Mucosa of stomach (tissue), 1 donor: Measurements from ENCODE around the gene MTMR1.

Experiments
- H3K27me3 ChIP-seq: one replicate; pipeline ENCODE4 v1.7.0; 2013; ENCODE audit warnings: mild to moderate bottlenecking, low read length; ENCODE audit not compliant: control insufficient read depth, insufficient read depth
- H3K36me3 ChIP-seq: one replicate; pipeline ENCODE4 v1.7.0; 2013; ENCODE audit warnings: low read length; ENCODE audit not compliant: control insufficient read depth, insufficient read depth
- H3K4me1 ChIP-seq: one replicate; pipeline ENCODE4 v1.7.0; 2013; ENCODE audit warnings: mild to moderate bottlenecking, low read length; ENCODE audit not compliant: control insufficient read depth, insufficient read depth
- H3K4me3 ChIP-seq: one replicate; pipeline ENCODE4 v1.7.0; 2013; ENCODE audit warnings: low read length
- H3K9ac ChIP-seq: one replicate; pipeline ENCODE4 v1.7.0; 2013; ENCODE audit warnings: mild to moderate bottlenecking, low read length, moderate library complexity
- H3K9me3 ChIP-seq: one replicate; pipeline ENCODE4 v1.7.0; 2013; ENCODE audit warnings: mild to moderate bottlenecking, low read length, moderate library complexity; ENCODE audit not compliant: control insufficient read depth
- donor health status: Pancreatic carcinoma.

MTMR1 gene

DNA sequence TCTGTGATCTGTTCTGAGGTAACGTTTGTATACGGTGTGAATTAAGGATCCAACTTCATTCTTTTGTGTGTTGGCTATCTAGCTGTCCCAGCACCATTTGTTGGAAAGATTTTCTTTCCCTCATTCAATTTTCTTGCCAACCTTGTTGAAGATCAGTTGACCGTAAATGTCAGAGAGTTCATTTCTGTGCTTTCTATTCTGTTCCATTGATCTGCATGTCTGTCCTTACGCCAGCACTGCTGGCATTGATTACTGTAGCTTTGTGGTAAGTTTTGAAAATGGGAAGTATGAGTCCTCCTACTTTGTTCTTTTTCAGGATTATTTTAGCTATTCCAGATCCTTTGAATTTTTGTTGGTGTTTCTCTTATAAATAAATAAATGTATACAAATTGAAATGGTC is 60.8 kb downstream of the MTMR1 start:
- Histone ChIP-seq H3K4me3 (no peak overlapping the region), H3K9me3 (no peaks in the 10 kb centered on the region), H3K27me3 (no peaks in the 10 kb centered on the region), H3K36me3 (no peaks in the 10 kb centered on the region), H3K9ac (no peak overlapping the region), H3K4me1 (no peaks in the 10 kb centered on the region)

DNA sequence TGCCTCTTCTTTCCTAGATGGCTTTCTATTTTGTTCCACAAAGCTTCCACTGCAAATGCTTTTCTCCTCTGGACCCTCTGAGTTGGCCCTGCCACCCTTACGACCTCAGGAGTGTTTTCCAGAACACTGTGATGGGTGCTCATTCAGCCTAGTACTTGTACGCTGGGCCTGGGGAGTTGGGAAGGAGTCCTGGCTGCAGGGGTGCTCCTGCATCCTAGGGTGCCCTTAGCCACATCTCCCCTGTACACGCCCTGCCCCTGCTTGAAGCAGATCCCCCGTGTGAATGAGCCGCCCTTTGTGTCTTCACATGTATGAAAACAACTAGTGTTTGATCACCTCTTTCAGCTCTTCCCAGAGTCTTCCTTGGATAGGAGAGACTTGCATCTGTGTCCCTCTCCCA is 64.2 kb downstream of the MTMR1 start:
- no peaks in the 10 kb centered on the region for H3K27me3 ChIP-seq
- H3K4me1 ChIP-seq, result no peaks in the 10 kb centered on the region
- H3K9ac ChIP-seq, result no peak overlapping the region
- no peaks in the 10 kb centered on the region for H3K36me3 ChIP-seq
- H3K4me3 ChIP-seq, result no peak overlapping the region
- no peaks in the 10 kb centered on the region for H3K9me3 ChIP-seq

DNA sequence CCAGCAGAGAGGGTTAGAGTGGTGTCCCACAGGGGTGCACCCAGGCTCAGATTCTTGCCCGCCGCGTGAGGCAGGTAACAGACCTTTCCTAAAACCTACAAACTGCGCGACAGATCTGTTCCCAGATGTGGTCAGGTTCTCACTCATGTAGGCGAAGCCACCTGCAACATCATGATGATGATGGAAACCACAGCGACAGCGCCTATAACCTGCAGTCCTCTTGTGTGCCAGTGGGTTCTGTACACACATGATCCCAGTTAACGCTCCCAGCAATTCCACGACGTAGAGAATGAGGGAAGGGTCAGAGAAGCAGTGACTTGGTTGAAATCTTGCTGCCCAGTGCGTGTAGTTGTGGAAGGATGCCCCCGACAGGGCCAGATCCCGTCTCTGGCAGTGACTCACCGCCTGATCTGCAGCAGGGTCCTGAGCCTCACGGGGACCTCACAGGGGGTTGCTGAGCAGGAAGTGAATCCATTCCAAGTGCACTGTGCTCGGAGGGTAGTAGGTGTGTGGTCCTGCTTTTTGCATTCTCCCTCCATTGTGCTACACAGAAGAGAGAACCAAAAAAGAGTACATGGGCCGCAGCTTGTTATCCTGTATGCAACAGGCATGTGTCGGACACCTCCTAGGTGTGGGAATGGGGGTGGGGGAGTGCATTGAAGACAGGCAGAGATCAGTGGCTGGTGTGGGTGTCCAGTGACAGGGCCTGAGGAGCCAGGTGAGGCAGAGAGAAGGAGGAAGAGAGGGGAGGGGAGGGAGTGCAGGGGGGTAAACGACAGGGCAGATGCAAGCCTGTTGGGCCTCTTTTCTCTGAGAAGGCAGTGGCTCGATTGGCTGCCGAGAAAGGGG is 66.6 kb downstream of the MTMR1 start:
- Histone ChIP-seq H3K4me3 (no peak overlapping the region), H3K4me1 (no peaks in the 10 kb centered on the region), H3K36me3 (no peaks in the 10 kb centered on the region), H3K9me3 (no peaks in the 10 kb centered on the region), H3K27me3 (no peaks in the 10 kb centered on the region), H3K9ac (no peak overlapping the region)

DNA sequence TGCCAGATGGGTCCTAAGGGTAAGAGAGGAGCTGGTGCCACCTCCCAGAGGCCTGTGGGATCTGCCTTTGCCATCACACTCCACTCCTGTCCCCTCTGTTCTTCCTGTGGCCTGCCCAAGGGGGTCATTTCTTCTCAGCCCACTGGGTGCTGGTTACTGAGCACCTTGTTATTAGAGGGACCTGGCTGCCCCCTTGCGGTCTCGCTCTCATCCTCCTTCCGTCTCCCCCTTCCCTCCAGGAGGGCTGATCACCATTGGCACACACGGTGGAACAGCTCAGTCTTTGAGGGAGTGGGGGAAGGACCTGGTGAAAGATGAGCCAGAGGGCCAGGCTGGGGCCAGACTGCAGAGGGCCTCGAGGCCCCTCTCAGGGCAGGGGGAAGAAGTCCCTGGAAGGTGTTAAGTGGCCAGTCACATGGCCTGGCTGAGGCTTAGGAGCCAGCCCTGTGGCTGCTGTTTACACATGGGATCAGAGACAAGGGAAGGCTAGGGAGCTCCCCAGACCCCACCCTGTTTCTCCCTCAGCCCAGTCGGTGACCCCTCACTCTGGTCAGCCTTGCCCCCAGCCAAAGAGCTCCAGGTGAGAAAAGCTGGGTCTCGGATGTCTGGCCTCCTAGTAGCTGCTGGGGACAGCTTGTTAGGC is 68.1 kb downstream of the MTMR1 start:
- Histone ChIP-seq H3K36me3 (no peaks in the 10 kb centered on the region), H3K4me3 (no peak overlapping the region), H3K27me3 (no peaks in the 10 kb centered on the region), H3K4me1 (no peaks in the 10 kb centered on the region), H3K9me3 (no peaks in the 10 kb centered on the region), H3K9ac (no peak overlapping the region)

DNA sequence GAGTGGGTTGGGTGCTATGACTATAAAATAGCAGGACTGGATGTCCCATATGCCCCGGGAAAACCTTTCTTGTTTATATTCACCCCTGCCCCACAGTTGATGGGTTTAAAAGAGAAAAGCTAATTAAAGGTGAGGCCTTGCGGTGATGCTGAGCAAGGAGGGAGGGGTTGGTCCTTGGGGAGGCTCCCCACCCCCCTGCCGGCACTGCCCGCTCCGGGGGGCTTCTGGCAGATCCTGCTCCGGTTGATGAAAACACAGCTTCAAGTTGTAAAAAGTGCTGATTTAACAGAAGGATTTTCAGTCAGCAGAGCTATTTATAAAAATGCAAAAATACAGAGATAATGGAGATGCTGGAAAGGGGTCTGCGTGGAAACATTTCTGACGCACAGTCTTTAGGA is 68.6 kb downstream of the MTMR1 start:
- Histone ChIP-seq H3K9me3 (no peaks in the 10 kb centered on the region), H3K4me1 (peaks cover under 1% of the 10 kb centered on the region), H3K36me3 (no peaks in the 10 kb centered on the region), H3K4me3 (no peak overlapping the region), H3K9ac (no peak overlapping the region), H3K27me3 (no peaks in the 10 kb centered on the region)

DNA sequence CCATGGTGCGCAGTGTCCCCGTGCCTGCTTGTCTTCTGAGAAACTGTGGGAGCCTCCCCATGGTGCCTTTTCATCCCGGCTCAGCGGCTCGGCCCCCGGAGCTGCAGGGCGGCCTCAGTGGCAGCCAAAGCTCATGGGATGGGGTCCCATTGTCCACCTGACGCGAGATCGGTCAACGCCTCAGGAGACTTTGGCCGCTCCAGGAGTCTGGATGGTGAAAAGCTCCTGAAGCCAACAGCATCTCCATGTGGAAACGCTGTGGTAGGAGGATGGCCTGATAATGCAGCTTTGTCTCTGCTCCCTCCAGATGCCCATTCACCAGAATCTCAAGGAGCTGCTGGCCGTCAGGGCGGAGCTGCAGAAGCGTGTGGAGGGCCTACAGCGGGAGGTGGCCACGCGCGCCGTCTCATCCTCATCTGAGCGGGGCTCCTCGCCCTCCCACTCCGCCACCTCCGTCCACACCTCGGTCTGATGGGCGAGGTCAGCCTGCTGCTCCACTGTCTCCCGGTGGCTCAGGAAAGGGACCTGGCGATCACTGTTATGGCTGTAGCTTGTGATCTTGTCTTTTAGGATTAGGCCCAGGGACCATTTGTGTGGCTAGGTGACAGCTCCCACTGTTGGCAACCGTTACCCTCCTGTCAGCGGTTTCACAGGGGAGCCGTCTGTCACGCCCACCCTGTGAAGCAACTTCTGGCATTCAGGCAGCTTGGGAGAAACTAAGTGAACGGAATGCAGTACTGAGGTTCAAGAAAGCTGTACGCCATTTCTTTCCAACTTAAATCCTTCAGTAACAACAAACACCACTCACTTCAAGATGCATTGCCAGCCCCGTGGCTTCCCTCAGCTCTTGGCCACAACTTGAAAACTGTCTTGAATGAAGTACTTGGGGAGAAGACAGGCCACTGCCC is 69.3 kb downstream of the MTMR1 start:
- Histone ChIP-seq H3K9ac (no peak overlapping the region), H3K4me1 (peaks cover 7% of the 10 kb centered on the region), H3K4me3 (no peak overlapping the region), H3K9me3 (no peaks in the 10 kb centered on the region), H3K27me3 (no peaks in the 10 kb centered on the region), H3K36me3 (no peaks in the 10 kb centered on the region)

DNA sequence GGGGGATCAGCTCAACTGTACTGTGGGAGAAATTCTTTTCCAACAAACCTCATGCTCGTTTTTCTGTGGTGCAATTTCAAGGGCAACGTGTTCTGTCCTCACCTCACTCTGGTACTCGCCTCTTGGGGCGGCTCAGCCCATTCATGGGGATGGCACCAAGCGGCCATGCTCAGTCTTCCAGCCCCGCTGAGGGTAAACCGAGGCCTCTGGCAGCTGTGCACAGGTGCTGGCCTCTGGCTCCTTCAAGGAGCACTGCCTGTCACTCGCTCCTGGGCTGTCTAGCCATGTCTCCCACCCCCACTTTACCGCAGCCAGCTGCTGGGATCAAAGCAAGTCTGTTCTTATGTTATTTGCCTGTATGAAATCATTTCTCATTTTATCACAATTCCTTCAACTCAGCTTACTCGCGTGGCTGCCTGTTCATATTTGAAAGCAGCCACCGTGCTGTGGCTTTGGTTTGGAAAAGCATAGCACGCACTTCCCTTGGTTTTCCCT is 70.2 kb downstream of the MTMR1 start:
- no peaks in the 10 kb centered on the region for H3K27me3 ChIP-seq
- H3K36me3 ChIP-seq, result no peaks in the 10 kb centered on the region
- H3K4me1 ChIP-seq, result peaks cover 8% of the 10 kb centered on the region
- no peaks in the 10 kb centered on the region for H3K9me3 ChIP-seq
- no peak overlapping the region for H3K9ac ChIP-seq
- H3K4me3 ChIP-seq, result no peak overlapping the region

DNA sequence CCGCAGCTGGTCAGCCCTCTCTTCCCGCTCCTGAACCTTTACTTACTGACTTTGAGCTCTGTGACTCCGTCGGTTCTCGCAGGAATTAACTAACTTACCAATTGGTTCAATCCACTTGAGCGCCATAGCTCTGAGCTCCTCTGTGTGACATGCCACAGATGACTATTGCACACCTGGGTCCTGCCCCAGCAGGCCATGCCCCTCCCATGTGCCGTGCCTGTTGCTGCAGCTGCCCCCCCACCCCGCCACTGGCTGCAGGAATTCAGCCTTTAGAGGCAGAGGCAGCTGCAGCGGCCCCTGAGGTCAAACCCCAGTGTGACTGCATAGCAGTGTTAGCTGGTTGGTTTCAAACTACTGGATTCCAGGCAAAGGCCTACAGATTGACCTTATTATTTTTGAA is 70.6 kb downstream of the MTMR1 start:
- Histone ChIP-seq H3K9ac (no peak overlapping the region), H3K27me3 (no peaks in the 10 kb centered on the region), H3K9me3 (no peaks in the 10 kb centered on the region), H3K4me1 (peaks cover 8% of the 10 kb centered on the region), H3K4me3 (no peak overlapping the region), H3K36me3 (no peaks in the 10 kb centered on the region)

DNA sequence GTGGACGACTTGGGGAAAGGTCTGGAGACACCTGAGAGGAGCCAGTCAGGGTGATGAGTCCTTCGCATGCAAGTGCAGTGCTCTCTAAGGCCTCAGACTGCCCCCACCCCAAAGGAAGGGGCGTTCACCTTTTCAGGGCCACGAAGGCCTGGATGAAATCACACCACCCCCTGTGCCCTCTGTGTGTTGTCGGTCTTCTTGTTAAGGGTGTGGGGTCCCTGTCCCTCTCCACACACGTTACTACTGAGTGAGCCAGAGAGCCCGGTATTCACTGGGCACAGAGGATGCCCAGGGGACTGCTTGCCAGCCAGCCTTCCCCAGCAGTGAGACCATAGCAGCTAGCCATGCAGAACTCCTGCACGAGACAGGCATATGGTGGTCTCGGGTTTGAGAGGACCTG is 72.0 kb downstream of the MTMR1 start:
- Histone ChIP-seq H3K9me3 (no peaks in the 10 kb centered on the region), H3K4me1 (peaks cover 8% of the 10 kb centered on the region)

DNA sequence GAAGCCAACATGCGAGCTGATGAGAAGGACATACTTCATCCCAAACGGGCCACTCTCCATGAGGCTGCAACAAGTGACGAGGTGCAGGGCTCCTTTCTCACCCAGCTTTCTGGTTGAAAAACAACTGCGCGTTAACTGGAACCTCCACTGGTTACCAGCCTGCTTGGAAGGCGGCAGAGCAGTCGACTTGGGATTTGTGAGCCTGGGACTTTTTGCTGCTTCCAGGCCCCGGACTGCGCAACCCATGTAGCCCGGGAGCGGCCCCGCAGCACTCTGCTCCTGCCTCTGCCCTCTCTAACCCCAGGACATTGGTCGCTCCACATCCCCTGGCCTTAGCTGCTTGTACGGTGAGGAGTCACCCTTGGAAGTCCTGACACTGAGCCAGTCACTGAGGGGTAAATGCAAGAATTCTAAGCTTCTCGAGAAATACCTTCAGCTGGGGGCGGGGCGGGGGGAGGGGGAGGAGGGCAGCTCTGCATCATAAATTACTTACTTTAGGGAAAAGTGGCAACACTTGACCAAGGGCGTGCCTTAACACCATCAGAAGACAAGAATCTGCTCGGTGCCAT is 72.7 kb downstream of the MTMR1 start:
- Histone ChIP-seq H3K4me3 (no peak overlapping the region), H3K4me1 (peaks cover 8% of the 10 kb centered on the region), H3K9ac (no peak overlapping the region), H3K9me3 (no peaks in the 10 kb centered on the region), H3K27me3 (no peaks in the 10 kb centered on the region), H3K36me3 (no peaks in the 10 kb centered on the region)

More for the DNA sequence above, 72.0 kb downstream of the MTMR1 start:
- H3K36me3 ChIP-seq, result no peaks in the 10 kb centered on the region
- no peaks in the 10 kb centered on the region for H3K27me3 ChIP-seq
- no peak overlapping the region for H3K9ac ChIP-seq
- no peak overlapping the region for H3K4me3 ChIP-seq

DNA sequence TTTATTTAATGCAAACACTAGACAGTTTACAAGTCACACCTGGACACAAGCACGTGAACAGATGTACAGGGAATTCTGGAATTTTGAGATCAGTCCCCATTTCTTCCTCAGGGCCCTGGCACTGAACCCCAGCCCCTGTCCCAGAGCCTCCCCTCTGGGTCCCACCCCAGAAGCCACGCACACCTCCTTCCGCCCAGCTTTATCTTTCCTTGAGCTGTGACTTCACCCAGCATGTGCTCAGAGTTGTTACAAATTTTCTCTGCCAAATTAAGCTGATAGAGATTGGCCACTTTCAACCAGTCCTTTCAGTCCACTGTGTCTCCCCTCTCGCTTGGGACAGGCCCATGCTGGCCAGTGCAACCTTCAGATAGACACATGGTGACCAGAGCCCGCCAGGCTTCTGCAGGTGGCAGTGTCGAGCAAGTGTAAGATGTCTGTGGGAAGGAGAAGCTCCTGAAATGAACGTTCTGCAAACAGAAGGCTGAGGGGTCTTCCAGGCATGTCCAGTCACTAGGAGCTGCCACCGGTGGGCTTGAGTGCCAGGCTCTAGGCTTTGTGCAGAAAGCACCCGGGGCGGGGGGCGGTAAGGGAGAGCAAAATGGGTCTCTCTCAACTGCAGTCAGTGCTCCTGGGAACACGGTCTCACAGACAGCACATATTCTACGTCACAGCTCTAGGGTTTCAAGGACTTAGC is 73.3 kb downstream of the MTMR1 start:
- H3K9ac ChIP-seq, result no peak overlapping the region
- no peaks in the 10 kb centered on the region for H3K36me3 ChIP-seq
- H3K27me3 ChIP-seq, result no peaks in the 10 kb centered on the region
- H3K4me1 ChIP-seq, result peaks cover 8% of the 10 kb centered on the region
- H3K9me3 ChIP-seq, result no peaks in the 10 kb centered on the region
- no peak overlapping the region for H3K4me3 ChIP-seq
